Gastroesophageal sphincter (tissue), 4 donors: ENCODE data around the gene FMOD. TPM values are rescaled to one million over a fixed set of nuclear protein-coding genes. Genes with fewer than 3 reads are reported as not detected.

Experiments
- ATAC-seq: fragments of 150-250 bp; one replicate; pipeline ENCODE4 v1.9.1; 2016; ENCODE audit warnings: mild to moderate bottlenecking, moderate library complexity
- H3K27ac ChIP-seq, 4 donors: fragments of 200-600 bp; sonication (generic) in 3 of 4; 1 replicate in 3 of 4; 2 replicates in 1 of 4; pipeline ENCODE4 v1.5.1; 2016 to 2019
- H3K27me3 ChIP-seq: fragments of 200-600 bp; sonication (generic); one replicate; pipeline ENCODE4 v1.5.1; 2019
- H3K36me3 ChIP-seq, 2 donors: fragments of 200-600 bp; sonication (generic); one replicate each; pipeline ENCODE4 v1.5.1; 2019; ENCODE audit warnings: control low read depth in 1 of 2
- H3K4me1 ChIP-seq, 3 donors: fragments of 200-600 bp; sonication (generic); 1 replicate in 2 of 3; 2 replicates in 1 of 3; pipeline ENCODE4 v1.5.1; 2016 to 2019; ENCODE audit warnings: control low read depth in 2 of 3
- H3K4me3 ChIP-seq, 2 donors: fragments of 200-600 bp; sonication (generic); one replicate each; pipeline ENCODE4 v1.5.1; 2019; ENCODE audit warnings: mild to moderate bottlenecking in 1 of 2, moderate library complexity in 1 of 2
- H3K9me3 ChIP-seq, 3 donors: fragments of 200-600 bp; sonication (generic); one replicate each; pipeline ENCODE4 v1.5.1; 2017 to 2019; ENCODE audit warnings: control low read depth in 2 of 3
- CTCF ChIP-seq, 4 experiments: fragments of 200-600 bp in 2 of 4; fragments of 450-650 bp in 2 of 4; sonication (generic) in 1 of 4; IDR thresholded peaks; one replicate each; pipeline ENCODE4 v1.5.1; 2017 to 2019; ENCODE audit warnings: antibody characterized with exemption in 4 of 4, mild to moderate bottlenecking in 2 of 4, moderate library complexity in 2 of 4
- EP300 ChIP-seq: sonication (generic); formaldehyde crosslinking; IDR thresholded peaks from one replicate; pipeline ENCODE4 v1.6.1; 2017; ENCODE audit warnings: antibody characterized with exemption, mild to moderate bottlenecking
- POLR2A ChIP-seq, 2 donors: fragments of 450-650 bp; IDR thresholded peaks; one replicate each; pipeline ENCODE4 v1.6.1; 2017; ENCODE audit warnings: antibody characterized with exemption in 2 of 2, mild to moderate bottlenecking in 2 of 2, moderate library complexity in 1 of 2
- POLR2AphosphoS5 ChIP-seq: sonication (generic); formaldehyde crosslinking; IDR thresholded peaks from one replicate; pipeline ENCODE4 v1.6.1; 2017; ENCODE audit warnings: antibody characterized with exemption
- WGBS, 2 donors: methylation state at CpG; one replicate each; pipeline ENCODE4 v1.1.5; 2018; ENCODE audit warnings: low coverage in 1 of 2; 5-methylcytosine and 5-hydroxymethylcytosine counted together
- total RNA-seq, 4 donors: library from RNA; depleted of rRNA; stranded (reverse); fragments of >200 nt; gene quantifications; one replicate each; pipeline ENCODE4 v1.1.0, GENCODE V29; 2016

Gene FMOD
- total RNA-seq, 4 donors from 2014 or later = 19.3 to 53.6 (median 37.9) TPM

GRCh38 chr1:203364094-203364801 is 13.3 kb upstream of the FMOD start:
- Histone ChIP-seq H3K36me3 (no peaks in the 10 kb centered on the region), H3K4me3 (no peak overlapping the region), H3K27me3 (no peaks in the 10 kb centered on the region), H3K27ac (no peak overlapping the region), H3K9me3 (no peaks in the 10 kb centered on the region), H3K4me1 (peaks cover 0 to 9% (median 6%) of the 10 kb centered on the region in 3 donors)
- ATAC-seq = no peak
- no peak for TF ChIP-seq EP300
- no peak for TF ChIP-seq POLR2AphosphoS5
- no peak for TF ChIP-seq POLR2A (IDR thresholded peaks at IDR 0.05)
- TF ChIP-seq CTCF (IDR thresholded peaks at IDR 0.05) = no peak
- 70 to 75% methylated on average over 2 to 4 of the region's 13 CpGs for WGBS, 2 donors

GRCh38 chr1:203362720-203363025 is 11.8 kb upstream of the FMOD start:
- no peak overlapping the region for H3K27ac ChIP-seq

GRCh38 chr1:203361945-203362719 is 11.2 kb upstream of the FMOD start:
- Histone ChIP-seq H3K4me1 (no peaks in the 10 kb centered on the region), H3K27ac (no peak overlapping the region), H3K27me3 (no peaks in the 10 kb centered on the region), H3K4me3 (no peak overlapping the region), H3K9me3 (no peaks in the 10 kb centered on the region), H3K36me3 (no peaks in the 10 kb centered on the region)
- TF ChIP-seq EP300 = no peak
- no peak for TF ChIP-seq POLR2AphosphoS5
- no peak for TF ChIP-seq POLR2A (IDR thresholded peaks at IDR 0.05)
- TF ChIP-seq CTCF (IDR thresholded peaks at IDR 0.05) = no peak
- no peak for ATAC-seq
- 83 to 89% methylated on average over 1 to 3 of the region's 6 CpGs for WGBS, 2 donors

More at GRCh38 chr1:203362720-203363025, 11.8 kb upstream of the FMOD start:
- Histone ChIP-seq H3K4me3 (no peak overlapping the region), H3K27me3 (no peaks in the 10 kb centered on the region), H3K36me3 (no peaks in the 10 kb centered on the region), H3K4me1 (no peaks in the 10 kb centered on the region), H3K9me3 (no peaks in the 10 kb centered on the region)
- no peak for TF ChIP-seq EP300
- no peak for TF ChIP-seq CTCF (IDR thresholded peaks at IDR 0.05)
- TF ChIP-seq POLR2A (IDR thresholded peaks at IDR 0.05) = no peak
- TF ChIP-seq POLR2AphosphoS5 = no peak
- no peak for ATAC-seq

- no peak for ATAC-seq
- no peak for TF ChIP-seq POLR2AphosphoS5
- no peak for TF ChIP-seq POLR2A (IDR thresholded peaks at IDR 0.05)
- no peak for TF ChIP-seq EP300
- TF ChIP-seq CTCF (IDR thresholded peaks at IDR 0.05) = no peak
- Histone ChIP-seq H3K4me3 (no peak overlapping the region), H3K9me3 (no peaks in the 10 kb centered on the region), H3K36me3 (no peaks in the 10 kb centered on the region), H3K27ac (no peak overlapping the region), H3K27me3 (no peaks in the 10 kb centered on the region), H3K4me1 (no peaks in the 10 kb centered on the region)
- WGBS, 2 donors = 61 to 87% methylated on average over 2 to 3 of the region's 10 CpGs
Measured at GRCh38 chr1:203360547-203361185, 9.7 kb upstream of the FMOD start.
